Breast epithelium (tissue), 4 donors: Measurements from ENCODE around the gene RTN4RL1. TPM values are rescaled to one million over a fixed set of nuclear protein-coding genes. Genes with fewer than 3 reads are reported as not detected.

Experiments used
- DNase-seq, 2 donors: peaks; one replicate each; pipeline ENCODE4 v3.0.0-alpha.2; 2019; ENCODE audit warnings: low spot score in 2 of 2
- H3K27ac ChIP-seq, 2 donors: fragments of 200-600 bp; sonication (generic) in 1 of 2; one replicate each; pipeline ENCODE4 v1.5.1; 2016 to 2019; ENCODE audit warnings: mild to moderate bottlenecking in 1 of 2
- H3K27me3 ChIP-seq, 2 donors: fragments of 200-600 bp; sonication (generic) in 1 of 2; one replicate each; pipeline versions ENCODE4 v1.5.1 to v1.6.0; 2017 to 2019; ENCODE audit warnings: control low read depth in 1 of 2, mild to moderate bottlenecking in 1 of 2
- H3K36me3 ChIP-seq: fragments of 200-600 bp; one replicate; pipeline ENCODE4 v1.5.1; 2019
- H3K4me1 ChIP-seq, 2 donors: fragments of 200-600 bp; sonication (generic); one replicate each; pipeline ENCODE4 v1.5.1; 2016 to 2019; ENCODE audit warnings: control low read depth in 1 of 2
- H3K4me3 ChIP-seq, 3 donors: fragments of 200-600 bp; sonication (generic); 1 replicate in 2 of 3; 2 replicates in 1 of 3; pipeline ENCODE4 v1.5.1; 2016 to 2019; ENCODE audit warnings: mild to moderate bottlenecking in 3 of 3, moderate library complexity in 2 of 3
- H3K9me3 ChIP-seq, 2 donors: fragments of 200-600 bp; sonication (generic) in 1 of 2; one replicate each; pipeline ENCODE4 v1.5.1; 2016 to 2019; ENCODE audit warnings: control low read depth in 1 of 2
- POLR2A ChIP-seq: fragments of 450-650 bp; IDR thresholded peaks from one replicate; pipeline ENCODE4 v1.6.1; 2016; ENCODE audit warnings: antibody characterized with exemption, mild to moderate bottlenecking, moderate library complexity
- POLR2AphosphoS5 ChIP-seq, 3 donors: sonication (generic); formaldehyde crosslinking; IDR thresholded peaks; one replicate each; pipeline ENCODE4 v1.6.1; 2017; ENCODE audit warnings: antibody characterized with exemption in 3 of 3
- intact Hi-C: fragments of 100-400 bp; cut with DNase I; formaldehyde crosslinking; loops from one replicate; pipeline ENCODE4 v1.15.1; 2023; ENCODE audit warnings: low total_unique reads
- total RNA-seq, 3 donors: library from RNA; depleted of rRNA; stranded (reverse); fragments of >200 nt; gene quantifications; one replicate each; pipeline ENCODE4 v1.1.0, GENCODE V29; 2016
- TF ChIP-seq, protein P1 (sequence below), 3 donors: fragments of 450-650 bp; IDR thresholded peaks; one replicate each; pipeline ENCODE4 v1.5.1; 2016 to 2017; ENCODE audit warnings: antibody characterized with exemption in 3 of 3, mild to moderate bottlenecking in 3 of 3, moderate library complexity in 3 of 3

Gene RTN4RL1
- total RNA-seq, 3 donors from 2014 or later: 3.8 to 19.6 (median 14.1) TPM

GRCh38 chr17:1890758-1891450 is 134.2 kb downstream of the RTN4RL1 start:
- Histone ChIP-seq H3K9me3 (no peaks in the 10 kb centered on the region), H3K36me3 (peaks cover 13% of the 10 kb centered on the region), H3K4me1 (no peaks in the 10 kb centered on the region), H3K27me3 (no peaks in the 10 kb centered on the region), H3K27ac (no peak overlapping the region), H3K4me3 (no peak overlapping the region)
- TF ChIP-seq, protein P1, sequence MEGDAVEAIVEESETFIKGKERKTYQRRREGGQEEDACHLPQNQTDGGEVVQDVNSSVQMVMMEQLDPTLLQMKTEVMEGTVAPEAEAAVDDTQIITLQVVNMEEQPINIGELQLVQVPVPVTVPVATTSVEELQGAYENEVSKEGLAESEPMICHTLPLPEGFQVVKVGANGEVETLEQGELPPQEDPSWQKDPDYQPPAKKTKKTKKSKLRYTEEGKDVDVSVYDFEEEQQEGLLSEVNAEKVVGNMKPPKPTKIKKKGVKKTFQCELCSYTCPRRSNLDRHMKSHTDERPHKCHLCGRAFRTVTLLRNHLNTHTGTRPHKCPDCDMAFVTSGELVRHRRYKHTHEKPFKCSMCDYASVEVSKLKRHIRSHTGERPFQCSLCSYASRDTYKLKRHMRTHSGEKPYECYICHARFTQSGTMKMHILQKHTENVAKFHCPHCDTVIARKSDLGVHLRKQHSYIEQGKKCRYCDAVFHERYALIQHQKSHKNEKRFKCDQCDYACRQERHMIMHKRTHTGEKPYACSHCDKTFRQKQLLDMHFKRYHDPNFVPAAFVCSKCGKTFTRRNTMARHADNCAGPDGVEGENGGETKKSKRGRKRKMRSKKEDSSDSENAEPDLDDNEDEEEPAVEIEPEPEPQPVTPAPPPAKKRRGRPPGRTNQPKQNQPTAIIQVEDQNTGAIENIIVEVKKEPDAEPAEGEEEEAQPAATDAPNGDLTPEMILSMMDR (IDR thresholded peaks at IDR 0.05): no peak
- TF ChIP-seq POLR2AphosphoS5 (IDR thresholded peaks at IDR 0.05): no peak
- TF ChIP-seq POLR2A: no peak
- DNase-seq: no peak
- intact Hi-C loops: no loop called here

GRCh38 chr17:1888741-1889140 is 136.4 kb downstream of the RTN4RL1 start:
- H3K36me3 ChIP-seq: peaks cover 21% of the 10 kb centered on the region
- TF ChIP-seq POLR2AphosphoS5 (IDR thresholded peaks at IDR 0.05): no peak
- no peak for TF ChIP-seq POLR2A
- TF ChIP-seq, protein P1 (IDR thresholded peaks at IDR 0.05): no peak

More at GRCh38 chr17:1888741-1889140, 136.4 kb downstream of the RTN4RL1 start:
- H3K27ac ChIP-seq: no peak overlapping the region
- H3K9me3 ChIP-seq: no peaks in the 10 kb centered on the region
- H3K4me1 ChIP-seq: no peaks in the 10 kb centered on the region
- H3K27me3 ChIP-seq: no peaks in the 10 kb centered on the region
- no peak overlapping the region for H3K4me3 ChIP-seq
- DNase-seq: no peak
- intact Hi-C loops: no loop called here

Other genes with a start within 250 kb of the RTN4RL1 start
- gene SMYD4, start 195.4 kb downstream of the RTN4RL1 start, total RNA-seq: 10 to 100 TPM; 16.0 to 20.3 (median 18.7) TPM
- 10 to 100 TPM; 34.7 to 40.6 (median 34.7) TPM for gene RPA1, start 195.3 kb downstream of the RTN4RL1 start, total RNA-seq
- 10 to 100 TPM; 28.3 to 66.6 (median 55.7) TPM for gene DPH1, start 4.8 kb upstream of the RTN4RL1 start, total RNA-seq
- 10 to 100 TPM; 24.3 to 35.4 (median 32.5) TPM for gene OVCA2, start 16.7 kb upstream of the RTN4RL1 start, total RNA-seq
- gene HIC1, start 29.8 kb upstream of the RTN4RL1 start, total RNA-seq: 10 to 100 TPM; 12.6 to 16.4 (median 12.7) TPM